ENCODE data around the gene CEP44.

- TF ChIP-seq CTCF (conservative IDR thresholded peaks at IDR 0.05; ENCODE audit: low read length) = no peak
- TF ChIP-seq EZH2phosphoT487 (IDR thresholded peaks at IDR 0.05; ENCODE audit: borderline replicate concordance, low read depth, low read length) = no peak
These were observed 75.1 kb downstream of the CEP44 start for GRCh38 chr4:174358829-174359228.
